NCI-H446 treated with DMSO at 0.1 percent for 48 hours (cell line): ENCODE data around the gene KRTAP5-10.
"Not testable (repeated sequence)": the region's sequence is repeated elsewhere in the genome, so short reads cannot be mapped to it uniquely, and the experiment has no call there.

Experiments used
- DNase-seq: peaks from one replicate; lab custom pipeline; 2025; lab: John Stamatoyannopoulos, UW

KRTAP5-10 gene, protein sequence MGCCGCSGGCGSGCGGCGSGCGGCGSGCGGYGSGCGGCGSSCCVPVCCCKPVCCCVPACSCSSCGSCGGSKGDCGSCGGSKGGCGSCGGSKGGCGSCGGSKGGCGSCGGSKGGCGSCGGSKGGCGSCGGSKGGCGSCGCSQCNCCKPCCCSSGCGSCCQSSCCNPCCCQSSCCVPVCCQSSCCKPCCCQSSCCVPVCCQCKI

DNA sequence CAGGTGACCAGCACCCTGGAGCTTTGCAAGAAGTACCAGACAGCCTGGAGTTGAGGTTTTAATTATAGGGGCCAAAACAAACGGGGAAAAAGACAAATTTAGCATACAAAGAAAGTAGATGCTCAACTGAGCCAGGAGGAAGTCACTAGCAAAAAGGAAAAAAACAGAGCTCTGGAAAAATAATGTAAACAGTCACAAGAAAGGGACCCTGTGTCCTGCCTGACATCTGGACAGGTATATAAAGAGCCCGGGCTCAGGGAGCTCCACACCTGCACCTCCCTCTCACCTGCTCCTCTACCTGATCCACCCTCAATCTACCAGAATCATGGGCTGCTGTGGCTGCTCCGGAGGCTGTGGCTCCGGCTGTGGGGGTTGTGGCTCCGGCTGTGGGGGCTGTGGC lies at the start of gene KRTAP5-10:
Gene KRTAP5-10 (plus strand): TSS at position 301 of the 400 bp plus-strand sequence. CDS start 25 bp downstream, at position 326.
- DNase-seq = no peak

DNA sequence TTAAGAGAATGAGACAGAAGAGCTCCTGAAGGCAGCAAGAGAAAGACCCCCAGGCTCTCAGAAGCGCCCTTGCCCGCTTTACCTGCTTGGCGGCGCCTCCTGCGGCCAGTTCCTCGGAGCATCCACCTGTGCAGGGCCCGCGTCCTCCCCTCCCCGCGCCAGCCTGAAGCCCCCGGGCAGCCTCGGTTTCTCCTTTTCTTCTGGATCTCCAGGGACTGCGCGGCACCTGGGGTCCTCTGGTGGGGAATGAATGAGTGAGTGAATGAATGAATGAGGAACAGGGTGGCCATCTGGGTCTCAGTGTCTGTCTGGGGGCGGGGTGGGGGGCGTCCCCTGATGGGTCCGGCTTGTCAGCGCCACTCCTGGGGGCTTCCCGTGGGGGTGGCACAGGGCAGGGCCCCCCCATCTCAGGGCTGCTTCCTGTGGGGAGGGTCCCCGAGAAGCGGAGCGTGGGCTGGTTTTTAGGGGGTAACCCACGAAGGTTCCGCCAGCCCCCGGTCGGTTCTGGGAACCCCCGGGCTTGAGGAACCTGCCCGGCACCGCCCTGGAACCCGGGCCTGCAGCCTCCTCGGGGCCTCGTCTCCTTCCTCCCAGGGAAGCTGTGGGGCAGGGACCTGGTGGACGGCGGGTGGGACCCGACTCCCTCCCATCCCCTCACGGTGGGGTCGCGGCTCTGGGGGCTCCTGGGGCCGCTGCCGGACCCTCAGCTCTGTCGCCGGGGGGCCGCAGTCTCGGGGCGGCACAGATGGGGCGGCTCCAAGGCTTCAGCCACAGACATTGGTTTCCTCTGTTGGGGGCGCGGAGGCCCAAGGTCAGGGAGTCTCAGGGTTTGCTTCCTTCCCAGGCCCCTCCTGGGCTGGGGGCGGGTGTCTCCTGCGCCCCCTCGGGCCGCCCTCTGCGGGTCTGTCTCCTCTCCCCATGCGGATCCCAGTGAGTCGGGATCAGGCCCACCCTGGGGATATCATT lies 46.6 kb upstream of the KRTAP5-10 start:
- DNase-seq = no peak

DNA sequence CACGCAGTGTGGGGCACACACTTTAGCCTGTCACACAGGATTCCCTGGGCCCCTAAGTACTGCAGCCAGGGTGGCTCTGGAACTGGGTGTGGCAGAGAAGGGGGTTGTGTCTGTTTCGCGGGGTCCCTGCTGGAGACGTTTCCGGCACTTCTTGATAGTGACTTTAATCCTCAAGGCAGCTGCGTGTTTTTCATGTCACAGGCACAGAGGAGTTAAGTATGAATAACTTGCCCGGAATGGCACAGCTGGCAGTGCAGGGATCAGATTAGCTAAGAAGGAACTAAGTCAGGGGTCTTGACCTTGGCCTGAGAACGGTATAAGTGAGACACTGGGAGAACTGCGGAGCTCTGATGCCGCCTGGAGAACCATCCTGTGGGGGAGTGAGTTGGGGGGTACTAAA lies 45.8 kb upstream of the KRTAP5-10 start:
- DNase-seq = no peak

DNA sequence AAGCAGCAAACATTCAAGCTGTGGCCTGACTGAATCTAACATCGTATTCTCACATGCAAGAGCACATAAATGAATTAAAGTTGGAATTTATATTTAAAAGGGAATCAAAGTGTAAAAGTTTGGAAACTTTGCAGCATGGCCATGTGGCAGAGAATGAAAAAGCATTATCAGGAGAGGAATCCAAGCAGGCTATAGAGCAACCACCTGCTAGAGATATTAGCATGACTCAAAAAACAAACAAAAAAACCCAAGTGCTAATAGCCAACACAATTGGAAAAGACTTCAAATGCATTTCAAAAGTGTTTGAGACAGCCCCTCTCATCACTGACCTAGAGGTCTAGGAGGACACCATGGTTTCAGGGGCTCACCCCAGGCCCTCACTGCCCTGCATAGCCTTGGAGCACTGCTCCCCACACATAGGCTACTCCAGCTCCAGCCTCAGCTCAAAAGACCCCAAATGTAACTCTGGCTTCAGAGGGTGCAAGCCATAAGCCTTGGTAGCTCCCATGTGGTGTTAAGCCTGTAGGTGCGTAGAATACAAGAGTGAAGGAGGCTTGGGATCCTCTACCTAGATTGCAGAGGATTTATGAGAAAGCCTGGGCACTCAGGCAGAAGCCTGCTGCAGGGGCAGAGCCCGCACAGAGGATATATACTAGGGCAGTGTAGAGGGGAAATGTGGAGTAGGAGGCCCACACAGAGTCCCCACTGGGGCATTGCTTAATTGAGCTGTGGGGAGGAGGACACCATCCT lies 40.0 kb upstream of the KRTAP5-10 start:
- no peak for DNase-seq

DNA sequence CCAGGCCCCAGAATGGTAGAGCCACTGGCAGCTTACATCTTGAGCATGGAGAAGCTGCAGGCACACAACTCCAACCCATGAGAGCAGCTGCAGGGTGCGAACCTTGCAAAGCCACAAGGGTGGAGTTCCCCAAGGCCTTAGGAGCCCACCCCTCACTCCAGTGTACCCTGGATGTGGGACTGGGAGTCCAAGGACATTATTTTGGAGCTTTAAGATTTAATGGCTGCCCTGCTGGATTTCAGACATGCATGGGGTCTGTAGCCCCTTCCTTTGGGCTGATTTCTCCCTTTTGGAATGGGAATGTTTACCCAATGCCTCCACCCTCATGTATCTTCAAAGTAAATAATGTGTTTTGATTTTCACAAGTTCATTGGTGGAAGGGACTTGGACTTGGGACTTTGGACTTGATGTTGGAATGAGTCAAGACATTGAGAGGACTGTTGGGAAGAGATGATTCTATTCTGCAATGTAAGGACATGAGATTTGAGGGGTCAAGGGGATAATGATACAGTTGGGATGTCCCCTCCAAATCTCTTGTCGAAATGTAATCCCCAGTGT lies 39.3 kb upstream of the KRTAP5-10 start:
- no peak for DNase-seq

DNA sequence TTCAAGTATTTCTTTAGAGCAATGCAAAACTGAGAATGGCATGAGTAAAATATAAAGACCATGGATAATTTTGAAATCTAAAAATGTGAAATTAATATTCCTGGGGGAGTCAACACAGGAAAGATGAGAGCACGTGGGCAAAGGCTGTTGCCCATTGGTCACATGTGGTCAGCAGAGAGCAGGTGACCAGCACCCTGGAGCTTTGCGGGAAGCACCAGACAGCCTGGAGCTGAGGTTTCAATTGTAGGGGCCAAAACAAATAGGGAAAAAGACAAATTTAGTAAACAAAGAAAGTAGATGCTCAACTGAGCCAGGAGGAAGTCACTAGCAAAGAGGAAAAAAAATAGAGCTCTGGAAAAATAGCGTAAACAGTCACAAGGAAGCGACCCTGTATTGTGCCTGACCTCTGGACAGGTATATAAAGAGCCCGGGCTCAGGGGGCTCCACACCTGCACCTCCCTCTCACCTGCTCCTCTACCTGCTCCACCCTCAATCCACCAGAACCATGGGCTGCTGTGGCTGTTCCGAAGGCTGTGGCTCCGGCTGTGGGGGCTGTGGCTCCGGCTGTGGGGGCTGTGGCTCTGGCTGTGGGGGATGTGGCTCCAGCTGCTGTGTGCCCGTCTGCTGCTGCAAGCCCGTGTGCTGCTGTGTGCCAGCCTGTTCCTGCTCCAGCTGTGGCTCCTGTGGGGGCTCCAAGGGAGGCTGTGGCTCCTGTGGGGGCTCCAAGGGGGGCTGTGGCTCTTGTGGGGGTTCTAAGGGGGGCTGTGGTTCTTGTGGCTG lies 38.4 kb upstream of the KRTAP5-10 start, which contains the start of gene KRTAP5-7:
Gene KRTAP5-7 (plus strand): TSS at position 472 of the 780 bp plus-strand sequence. CDS start 34 bp downstream, at position 506.
- not testable (repeated sequence) for DNase-seq

DNA sequence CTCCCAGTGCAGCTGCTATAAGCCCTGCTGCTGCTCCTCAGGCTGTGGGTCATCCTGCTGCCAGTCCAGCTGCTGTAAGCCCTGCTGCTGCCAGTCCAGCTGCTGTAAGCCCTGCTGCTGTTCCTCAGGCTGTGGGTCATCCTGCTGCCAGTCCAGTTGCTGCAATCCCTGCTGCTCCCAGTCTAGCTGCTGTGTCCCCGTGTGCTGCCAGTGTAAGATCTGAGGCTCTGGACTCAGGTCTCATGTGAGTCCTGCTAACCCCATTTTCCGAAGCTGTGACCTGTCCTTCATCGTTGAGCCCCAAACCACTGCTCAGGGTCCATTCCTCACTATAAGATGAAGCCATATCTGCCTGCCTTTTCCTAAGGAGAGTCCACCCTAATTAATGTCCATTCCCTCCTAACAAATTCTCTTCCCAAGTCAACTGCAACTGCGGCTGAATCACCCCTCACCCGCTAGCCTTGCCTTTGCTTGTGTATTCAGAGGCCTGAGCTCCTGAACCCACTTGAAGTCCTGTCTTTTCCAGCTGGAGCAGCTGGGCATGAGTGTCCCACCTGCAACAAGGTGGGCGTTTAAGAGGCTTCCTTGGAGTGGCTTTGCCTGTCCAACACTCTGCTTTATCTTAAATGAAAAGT lies 37.7 kb upstream of the KRTAP5-10 start:
- DNase-seq = no peak

DNA sequence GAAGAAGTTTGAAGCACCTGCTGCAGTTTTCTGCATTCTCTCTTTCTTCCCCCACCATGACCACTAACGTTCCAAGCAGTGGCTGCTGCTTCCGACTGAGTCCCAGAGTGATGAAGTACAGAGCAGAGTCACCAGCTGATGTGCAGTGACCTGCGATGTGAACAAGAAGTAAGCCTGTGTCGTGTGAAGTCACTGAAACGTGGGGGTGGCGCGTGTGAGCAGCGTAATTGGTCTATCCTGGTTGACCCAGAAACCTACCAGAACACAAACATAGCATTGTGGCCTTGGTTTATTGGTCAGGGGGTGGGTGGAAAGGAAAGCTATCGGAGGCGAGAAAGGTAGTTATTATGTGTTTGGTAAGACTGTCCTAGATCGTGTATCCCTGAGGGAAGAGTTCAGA lies 34.8 kb upstream of the KRTAP5-10 start:
- no peak for DNase-seq

DNA sequence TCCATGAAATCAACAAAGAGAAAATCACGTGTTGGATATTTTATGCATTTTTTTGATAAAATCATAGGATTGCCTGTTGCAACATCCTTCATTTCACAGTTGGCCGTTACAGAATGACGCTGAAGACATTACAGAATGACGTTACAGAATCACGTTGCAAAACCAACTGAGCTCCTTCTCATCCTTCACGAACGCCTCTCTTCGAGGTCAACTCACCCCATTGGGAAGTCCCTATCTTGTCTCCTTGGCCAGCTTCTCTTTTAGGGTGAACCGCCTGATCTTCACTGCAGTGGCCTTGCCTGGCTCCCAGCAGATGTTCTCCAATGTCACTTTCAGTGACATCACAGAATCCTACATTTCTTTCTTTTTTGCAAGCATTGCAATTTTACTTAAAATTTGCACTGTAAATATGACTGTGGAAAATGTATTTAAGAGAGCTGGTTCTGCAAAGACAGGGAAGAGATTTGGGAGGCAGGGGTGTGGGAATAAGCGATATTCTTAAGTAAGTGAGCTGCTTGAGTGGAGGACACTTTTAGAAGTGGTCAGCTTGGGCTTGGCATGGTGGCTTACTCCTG lies 33.2 kb upstream of the KRTAP5-10 start:
- DNase-seq = no peak

DNA sequence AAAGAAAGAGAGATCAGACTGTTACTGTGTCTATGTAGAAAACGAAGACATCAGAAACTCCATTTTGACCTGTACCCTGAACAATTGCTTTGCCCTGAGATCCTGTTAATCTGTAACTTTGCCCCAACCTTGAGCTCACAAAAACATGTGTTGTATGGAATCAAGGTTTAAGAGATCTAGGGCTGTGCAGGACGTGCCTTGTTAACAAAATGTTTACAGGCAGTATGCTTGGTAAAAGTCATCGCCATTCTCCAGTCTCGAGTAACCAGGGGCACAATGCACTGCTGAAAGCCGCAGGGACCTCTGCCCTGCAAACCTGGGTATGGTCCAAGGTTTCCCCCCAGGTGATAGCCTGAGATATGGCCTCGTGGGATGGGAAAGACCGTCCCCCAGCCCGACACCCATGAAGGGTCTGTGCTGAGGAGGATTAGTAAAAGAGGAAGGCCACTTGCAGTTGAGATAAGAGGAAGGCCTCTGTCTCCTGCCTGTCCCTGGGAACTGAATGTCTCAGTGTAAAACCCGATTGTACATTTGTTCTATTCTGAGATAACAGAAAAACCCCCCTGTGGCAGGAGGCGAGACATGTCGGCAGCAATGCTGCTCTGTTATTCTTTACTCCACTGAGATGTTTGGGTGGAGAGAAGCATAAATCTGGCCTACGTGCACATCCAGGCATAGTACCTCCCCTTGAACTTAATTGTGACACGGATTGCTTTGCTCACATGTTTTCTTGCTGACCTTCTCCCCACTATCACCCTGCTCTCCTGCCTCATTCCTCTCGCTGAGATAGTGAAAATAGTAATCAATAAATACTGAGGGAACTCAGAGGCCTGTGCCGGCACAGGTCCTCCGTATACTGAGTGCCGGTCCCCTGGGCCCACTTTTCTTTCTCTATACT lies 30.4 kb upstream of the KRTAP5-10 start:
- not testable (repeated sequence) for DNase-seq

DNA sequence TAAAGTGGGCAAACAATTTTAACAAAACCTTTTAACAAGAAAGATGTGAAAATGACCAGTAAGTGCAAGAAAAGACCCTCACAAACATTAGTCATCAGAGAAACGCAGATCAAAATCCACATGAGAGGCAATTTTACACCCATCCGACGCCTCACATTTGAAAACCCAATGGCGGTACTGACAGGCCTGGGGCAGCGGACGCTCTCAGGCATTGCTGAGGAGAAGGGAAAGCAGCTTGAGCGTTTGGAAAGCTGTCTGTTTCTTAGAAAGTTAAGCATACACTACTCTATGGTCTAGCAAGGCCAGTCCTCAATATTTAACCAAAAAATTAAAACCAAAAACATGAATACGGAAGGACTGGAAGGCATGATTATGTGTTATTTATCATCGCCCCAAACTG lies 29.5 kb upstream of the KRTAP5-10 start:
- no peak for DNase-seq

DNA sequence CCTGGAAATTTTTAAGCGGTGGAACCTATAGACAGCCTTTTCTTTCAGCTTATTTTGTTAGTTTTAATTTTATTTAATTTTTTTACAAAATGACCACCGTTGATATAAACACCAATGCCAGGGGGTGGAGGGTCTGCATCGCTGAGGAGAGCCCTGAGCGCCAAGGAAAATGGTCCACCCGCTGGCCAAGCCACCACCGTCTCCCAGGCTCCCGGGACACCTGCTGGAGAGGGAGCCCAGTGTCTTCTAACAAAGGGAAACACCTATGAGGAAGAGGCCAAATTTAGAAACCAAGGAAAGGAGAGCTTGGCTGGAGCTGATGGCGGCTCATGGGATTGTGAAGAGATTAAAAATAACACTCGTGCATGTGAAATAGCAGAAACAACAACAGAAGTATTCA lies 27.8 kb upstream of the KRTAP5-10 start:
- no peak for DNase-seq

DNA sequence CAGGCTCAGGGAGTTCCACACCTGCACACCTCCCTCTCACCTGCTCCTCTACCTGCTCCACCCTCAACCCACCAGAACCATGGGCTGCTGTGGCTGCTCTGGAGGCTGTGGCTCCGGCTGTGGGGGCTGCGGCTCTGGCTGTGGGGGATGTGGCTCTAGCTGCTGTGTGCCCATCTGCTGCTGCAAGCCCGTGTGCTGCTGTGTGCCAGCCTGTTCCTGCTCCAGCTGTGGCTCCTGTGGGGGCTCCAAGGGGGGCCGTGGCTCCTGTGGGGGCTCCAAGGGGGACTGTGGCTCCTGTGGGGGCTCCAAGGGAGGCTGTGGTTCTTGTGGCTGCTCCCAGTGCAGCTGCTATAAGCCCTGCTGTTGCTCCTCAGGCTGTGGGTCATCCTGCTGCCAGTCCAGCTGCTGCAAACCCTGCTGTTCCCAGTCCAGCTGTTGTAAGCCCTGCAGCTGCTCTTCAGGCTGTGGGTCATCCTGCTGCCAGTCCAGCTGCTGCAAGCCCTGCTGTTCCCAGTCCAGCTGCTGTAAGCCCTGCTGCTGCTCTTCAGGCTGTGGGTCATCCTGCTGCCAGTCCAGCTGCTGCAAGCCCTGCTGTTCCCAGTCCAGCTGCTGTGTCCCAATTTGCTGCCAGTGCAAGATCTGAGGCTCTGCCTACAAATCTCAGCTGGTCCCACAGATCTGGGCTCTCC lies 27.2 kb upstream of the KRTAP5-10 start, which contains the start of gene KRTAP5-8:
Gene KRTAP5-8 (plus strand): TSS at position 49 of the 689 bp plus-strand sequence. CDS start 31 bp downstream, at position 80.
- DNase-seq = not testable (repeated sequence)

DNA sequence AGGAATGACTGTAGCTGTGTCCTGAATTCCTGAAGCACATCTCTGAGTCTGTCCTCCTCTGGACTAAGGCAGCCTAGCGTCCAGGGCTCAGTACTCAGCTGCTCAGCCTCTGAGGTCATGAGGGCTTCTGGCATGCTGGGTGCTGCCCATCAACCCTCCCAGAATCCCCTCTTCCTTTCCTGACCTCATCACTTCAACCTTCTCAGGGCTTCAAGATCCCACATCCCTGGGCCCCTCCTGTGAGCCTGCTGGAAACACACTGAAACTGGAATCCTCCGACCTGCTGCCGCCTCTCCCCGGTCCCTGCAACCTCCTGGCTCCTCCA lies 26.7 kb upstream of the KRTAP5-10 start:
- DNase-seq = no peak

DNA sequence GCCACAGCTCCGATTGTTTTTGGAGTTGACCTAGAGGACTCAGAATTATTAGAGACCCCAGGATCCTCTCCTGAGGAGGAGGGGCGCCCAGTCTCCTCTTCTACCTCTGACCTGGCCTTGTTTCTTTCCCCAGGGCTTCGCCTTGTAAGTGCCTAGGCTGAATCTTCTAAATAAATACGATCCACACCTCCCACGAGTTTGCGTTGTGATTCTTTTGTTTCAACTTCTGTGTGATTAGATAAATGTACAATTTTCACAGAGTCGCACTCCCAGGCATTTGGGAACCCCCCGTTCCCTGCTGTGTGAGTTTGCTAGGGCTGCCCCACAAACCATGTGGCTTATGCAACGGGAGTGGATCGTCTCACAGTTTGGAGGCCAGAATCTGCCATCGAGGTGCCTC lies 26.3 kb upstream of the KRTAP5-10 start:
- no peak for DNase-seq

DNA sequence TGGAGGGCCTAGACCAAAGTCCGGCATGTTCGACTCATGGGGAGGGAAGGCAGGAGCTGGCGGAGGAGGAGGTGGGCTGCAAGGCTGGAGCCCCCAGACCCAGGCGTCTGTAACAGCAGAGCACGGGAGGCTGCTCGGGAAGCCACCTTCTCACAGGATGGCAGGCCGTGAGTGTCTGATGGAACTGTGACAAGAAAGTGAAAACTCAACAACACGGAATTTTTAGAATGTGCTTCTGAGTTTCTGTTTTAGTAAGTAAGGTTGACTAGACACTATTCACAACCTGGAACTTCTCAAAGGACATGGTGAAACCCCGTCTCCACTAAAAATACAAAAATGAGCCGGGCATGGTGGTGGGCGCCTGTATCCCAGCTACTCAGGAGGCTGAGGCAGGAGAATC lies 25.4 kb upstream of the KRTAP5-10 start:
- not testable (repeated sequence) for DNase-seq

DNA sequence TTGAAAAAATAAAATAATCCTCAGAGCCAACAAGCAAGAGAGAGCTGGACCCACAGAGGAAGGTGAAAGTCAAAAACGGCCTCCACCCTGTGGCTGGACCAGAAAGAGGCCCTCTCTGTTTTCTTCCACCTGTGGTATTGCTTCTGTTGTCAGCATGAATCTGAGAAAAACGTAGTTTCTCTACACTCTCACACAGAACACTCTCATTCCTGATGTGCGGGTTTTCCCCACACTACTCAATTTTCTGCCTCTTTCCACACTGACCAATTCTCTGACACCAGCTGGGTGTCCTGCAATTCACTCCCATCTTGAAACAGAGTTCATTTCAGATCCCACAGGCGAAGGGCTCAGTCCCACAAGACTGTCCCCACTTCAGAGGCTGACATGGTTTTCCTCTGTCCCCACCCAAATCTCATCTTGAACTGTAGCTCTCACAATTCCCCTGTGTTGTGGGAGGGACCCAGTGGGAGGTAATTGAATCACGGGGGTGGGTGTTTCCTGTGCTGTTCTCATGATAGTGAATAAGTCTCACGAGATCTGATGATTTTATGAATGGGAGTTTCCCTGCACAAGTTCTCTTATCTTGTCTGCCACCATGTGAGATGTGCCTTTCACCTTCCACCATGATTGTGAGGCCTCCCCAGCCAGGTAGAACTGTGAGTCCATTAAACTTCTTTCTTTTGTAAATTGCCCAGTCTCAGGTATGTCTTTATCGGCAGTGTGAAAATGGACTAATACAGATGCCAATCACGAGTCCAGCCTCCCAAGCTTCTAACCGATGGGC lies 24.6 kb upstream of the KRTAP5-10 start:
- not testable (repeated sequence) for DNase-seq

DNA sequence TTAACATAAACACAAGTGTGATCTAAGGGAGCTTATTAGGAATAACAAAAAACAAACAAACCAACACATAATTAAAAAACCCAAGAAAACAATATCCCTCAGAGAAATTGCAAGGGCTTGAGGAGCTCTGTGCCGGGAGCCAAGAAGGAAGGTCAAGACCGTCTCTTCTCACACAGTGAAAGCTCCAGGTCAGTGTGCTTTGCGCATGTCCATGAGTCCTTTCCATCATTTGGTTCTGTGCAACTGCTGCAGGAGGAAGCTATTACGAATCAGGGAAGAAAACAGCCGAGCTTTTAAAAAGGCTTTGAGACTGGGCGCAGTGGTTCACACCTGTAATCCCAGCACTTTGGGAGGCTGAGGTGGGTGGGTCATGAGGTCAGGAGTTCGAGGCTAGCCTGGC lies 23.0 kb upstream of the KRTAP5-10 start:
- no peak for DNase-seq
